GM18499 (cell line): ENCODE measurements around the gene ST3GAL4.
"Not testable (repeated sequence)": the region's sequence is repeated elsewhere in the genome, so short reads cannot be mapped to it uniquely, and the experiment has no call there.

Experiments used
- ATAC-seq: cut with Tn5 transposase; IDR thresholded peaks from one replicate; pipeline ENCODE4 v1.9.1; 2021; ENCODE audit warnings: moderate number of reproducible peaks; ENCODE audit not compliant: insufficient read depth, unreplicated experiment

Gene ST3GAL4

GRCh38 chr11:126381960-126382359 lies 26.5 kb downstream of the ST3GAL4 start:
- not testable (repeated sequence) for ATAC-seq

DNA sequence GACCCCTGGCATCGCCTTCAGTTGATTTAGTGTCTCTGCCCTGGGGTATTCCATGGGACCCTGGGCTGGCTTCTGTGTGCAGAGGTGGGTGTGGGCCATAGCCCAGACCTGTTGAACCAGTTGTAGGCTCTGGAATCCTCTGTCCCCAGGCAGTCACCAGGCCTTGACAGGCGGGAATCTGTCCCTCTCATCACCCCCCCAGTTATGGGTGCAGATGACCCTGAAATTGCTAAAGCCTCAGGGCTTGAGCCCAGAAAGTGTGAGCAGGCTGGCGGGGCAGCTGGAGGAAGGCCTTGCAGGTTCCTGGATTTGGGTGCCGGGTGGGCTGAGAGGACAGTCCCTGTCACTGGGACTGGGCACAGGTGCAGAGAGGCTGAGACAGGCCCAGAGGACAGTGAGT lies 27.2 kb downstream of the ST3GAL4 start:
- ATAC-seq: not testable (repeated sequence)

DNA sequence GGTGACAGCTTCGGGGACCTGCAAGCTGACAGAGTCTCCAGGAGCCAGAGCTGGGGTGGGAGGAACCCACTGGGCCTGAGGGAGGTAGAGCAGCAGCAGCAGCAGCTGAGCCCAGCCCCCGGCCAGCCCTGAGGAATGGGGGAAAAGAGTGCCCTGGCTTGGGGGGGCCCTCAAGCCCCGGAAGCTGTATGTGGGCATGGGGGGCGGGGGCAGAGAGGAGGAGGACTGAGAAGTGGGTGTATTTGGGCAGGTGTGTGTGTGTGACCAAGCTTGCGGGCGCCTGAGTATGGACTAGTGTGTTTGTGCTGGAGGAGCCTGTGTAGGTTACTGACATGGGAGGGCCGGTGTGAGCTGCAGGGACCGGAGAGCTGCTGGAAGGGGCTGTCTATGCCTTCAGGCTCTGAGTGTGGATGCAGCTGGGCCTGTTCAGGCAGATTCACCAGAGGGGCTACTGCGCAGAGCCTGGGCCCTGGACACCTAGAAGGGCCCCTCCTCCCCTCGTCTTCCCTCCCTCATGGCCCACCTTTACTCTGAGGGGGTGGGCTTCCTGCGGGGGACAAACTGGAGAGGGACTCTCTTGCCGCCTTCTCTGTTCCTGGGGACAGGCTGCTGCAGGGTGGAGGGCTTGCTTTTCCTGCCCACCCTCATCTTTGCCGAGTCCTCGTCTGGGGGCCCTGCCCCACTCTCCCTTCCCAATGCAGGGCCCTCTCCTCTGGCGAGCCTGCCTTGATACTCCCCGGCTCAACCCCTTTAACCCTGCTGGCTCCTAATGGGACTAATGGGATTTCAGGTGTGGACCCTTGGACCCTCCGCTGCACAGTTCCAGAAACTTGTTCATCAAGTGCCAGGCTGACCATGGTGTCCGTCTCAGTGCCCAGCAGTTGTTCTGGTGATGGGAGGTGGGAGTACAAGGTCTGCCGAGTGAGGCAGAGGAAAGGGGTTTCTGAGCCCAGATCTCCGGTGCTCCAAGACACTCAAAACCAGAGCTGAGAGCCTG lies 28.2 kb downstream of the ST3GAL4 start:
- ATAC-seq: no peak

DNA sequence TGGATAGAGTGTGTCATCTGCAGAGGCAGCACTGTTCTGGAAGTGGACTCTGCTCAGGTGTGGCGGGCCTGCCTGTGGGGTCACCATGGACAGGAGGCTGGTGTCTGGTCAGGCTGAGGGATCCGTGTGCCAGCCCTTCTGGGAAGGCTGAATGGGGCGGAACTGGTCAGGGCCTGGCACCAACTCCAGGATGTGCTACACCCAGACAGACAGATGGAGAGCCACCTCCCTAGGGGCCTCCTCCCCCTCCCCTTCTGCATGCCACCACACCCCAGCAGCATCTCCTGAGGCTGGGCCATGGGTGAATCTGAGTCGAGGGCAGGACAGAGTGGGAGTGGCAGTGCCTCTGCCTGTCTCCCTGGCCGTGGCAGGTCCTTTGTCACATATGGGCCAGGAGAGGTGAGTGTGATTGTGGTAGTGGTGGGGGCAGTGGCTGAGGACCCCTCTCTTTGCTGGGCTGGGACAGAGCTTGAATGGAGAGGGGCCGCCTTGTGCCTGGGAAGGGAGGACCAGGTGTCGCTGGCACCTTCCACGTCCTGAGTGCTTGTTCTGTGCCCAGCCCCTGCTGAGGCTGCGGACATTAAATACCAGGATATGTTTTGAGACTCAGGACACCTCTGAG lies 29.1 kb downstream of the ST3GAL4 start:
- ATAC-seq: no peak

- ATAC-seq: no peak
Measured at GRCh38 chr11:126385991-126386728, 30.7 kb downstream of the ST3GAL4 start.

DNA sequence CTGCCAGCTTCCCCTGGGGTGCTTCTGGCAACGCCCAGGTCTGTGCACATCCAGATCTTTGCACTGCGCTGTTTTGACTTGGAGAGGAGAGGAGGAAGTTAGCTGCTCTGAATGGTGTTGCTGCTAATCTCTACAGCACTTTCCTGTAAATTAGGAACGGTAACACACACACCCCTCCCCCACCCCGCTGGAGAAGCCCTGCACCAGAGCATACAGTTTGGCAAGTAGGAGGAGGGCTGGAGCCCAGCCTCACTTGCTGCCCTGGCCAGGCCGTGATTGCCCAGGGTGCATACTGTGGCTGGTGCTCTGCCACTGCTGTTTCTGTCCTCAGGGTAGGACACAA lies 31.2 kb downstream of the ST3GAL4 start:
- ATAC-seq: not testable (repeated sequence)

DNA sequence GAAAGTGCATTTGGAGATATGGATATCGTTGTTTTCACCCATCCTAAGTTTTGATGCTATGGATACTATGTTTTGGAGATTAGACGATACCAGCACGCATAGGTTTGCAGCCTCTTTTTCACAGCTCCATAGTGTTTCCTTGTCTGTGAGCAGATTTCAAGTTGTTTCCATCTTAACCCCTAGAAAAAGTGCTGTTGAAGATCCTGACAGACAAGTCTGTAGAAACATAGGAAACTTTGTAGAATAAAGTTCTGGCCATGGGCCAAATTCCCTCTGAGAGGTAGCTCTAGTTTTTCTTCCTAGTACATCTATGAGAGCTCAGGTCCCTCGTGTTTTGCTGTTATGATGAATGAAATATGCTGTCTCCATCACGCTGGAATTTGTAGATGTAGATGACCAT lies 32.4 kb downstream of the ST3GAL4 start:
- no peak for ATAC-seq

- no peak for ATAC-seq
Measured at GRCh38 chr11:126390272-126390867, 34.9 kb downstream of the ST3GAL4 start.

- ATAC-seq: no peak
Measured at GRCh38 chr11:126391286-126391954, 35.9 kb downstream of the ST3GAL4 start.

- ATAC-seq: peak; percentile 49
Measured at GRCh38 chr11:126391970-126392632, 36.6 kb downstream of the ST3GAL4 start.

- no peak for ATAC-seq
Measured at GRCh38 chr11:126392633-126393013, 37.1 kb downstream of the ST3GAL4 start.

- ATAC-seq: no peak
Measured at GRCh38 chr11:126393143-126393542, 37.7 kb downstream of the ST3GAL4 start.

GRCh38 chr11:126394036-126394435 lies 38.5 kb downstream of the ST3GAL4 start:
- ATAC-seq: no peak

- not testable (repeated sequence) for ATAC-seq
Measured at GRCh38 chr11:126394634-126395072, 39.2 kb downstream of the ST3GAL4 start.

DNA sequence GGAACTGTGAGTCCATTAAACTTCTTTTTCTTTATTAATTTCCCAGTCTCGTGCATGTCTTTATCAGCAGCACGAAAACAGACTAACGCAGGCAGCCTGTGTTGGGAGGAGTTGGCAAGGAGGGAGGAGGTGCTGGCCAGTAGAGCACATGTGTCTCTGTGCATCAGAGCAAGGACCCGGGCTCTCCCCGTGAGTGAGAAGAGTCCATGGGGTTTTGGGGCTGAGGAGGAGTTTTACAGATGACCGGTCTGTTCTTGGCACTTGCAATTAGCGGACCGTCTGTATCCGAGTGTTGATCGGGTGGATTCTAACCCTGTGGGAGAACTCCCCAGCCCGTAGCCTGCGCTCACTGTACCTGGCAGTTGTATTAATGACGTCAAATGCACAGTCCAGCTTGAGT lies 40.3 kb downstream of the ST3GAL4 start:
- not testable (repeated sequence) for ATAC-seq

DNA sequence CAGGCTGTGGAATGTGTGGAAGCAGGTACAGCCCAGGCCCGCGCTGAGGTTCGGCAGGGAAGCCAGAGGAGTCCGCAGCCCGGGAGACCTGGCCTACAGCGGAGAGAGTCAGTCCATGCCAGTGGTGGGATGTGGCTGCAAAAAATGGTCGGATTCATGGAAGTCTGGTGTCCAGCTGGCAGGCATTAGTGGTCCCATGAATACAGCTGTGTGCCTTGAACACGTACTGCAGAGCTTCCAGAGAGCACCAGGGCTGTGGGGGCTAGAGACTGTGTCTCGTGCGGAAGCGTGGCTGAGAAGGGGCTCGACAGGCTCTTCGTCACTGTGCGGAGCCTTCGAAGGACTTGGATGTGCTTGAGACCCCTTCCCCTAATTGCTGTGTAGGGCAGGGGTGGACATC lies 40.8 kb downstream of the ST3GAL4 start:
- not testable (repeated sequence) for ATAC-seq

DNA sequence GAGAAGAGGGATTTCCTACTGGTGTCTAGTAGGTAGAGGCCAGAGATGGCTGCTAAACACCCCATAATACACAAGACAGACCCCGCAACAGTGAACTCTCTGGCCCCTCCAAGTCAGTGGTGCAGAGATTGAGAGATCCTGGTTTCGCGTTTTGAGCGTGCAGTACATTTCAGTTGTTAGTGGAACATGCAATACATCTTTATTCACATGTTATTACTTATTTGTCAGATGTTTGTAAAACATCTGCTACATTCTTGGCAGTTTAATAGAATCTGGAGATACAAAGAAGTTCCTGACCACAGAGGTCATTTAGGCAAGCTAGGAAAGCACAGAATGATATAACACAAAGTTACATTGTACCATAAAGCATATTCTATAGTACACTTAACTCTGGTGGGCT lies 41.5 kb downstream of the ST3GAL4 start:
- no peak for ATAC-seq

DNA sequence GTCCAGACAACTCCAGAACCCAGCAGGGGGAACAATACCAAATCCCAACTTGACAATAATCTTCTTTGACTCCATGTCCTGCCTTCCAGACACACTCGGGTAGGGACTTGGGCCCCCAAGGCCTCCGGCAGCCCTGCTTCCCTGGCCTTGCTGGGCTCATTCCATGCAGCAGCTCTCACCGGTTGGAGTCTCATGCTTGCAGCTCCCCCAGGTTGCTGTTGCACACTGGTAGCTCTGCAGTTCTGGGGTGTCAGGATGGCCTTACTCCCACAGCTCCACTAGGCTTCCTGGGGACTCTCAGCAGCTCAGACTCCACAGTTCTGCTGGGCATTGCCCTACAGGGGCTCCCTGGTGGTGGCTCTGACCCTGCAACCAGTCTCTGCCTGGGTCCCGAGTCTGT lies 42.8 kb downstream of the ST3GAL4 start:
- ATAC-seq: no peak

GRCh38 chr11:126398721-126399120 lies 43.2 kb downstream of the ST3GAL4 start:
- no peak for ATAC-seq
